ENCODE results near the gene R3HCC1L.

Gene R3HCC1L

GRCh38 chr10:98276311-98276710 is 141.9 kb downstream of the R3HCC1L start:
- DNase-seq (ENCODE audit: low read depth, low spot score) = no peak

DNA sequence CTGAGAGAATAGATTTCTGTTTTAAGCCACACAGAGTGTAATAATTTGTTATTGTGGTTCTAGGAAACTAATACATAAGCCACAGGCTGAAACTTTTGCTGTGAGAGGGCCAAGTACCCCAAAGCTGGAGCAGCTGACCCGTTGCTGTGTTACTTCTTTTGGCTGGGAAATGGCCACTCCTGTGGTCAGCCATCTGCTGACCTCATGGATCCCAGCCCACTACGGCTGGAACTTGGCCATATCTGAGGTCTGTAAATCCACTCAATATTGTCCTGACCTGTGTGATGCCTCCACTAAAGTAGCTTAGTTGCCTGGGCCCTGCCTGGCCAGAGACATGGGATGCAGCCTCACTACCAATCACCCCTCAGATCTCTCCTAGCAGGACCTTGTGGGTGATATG is 151.0 kb downstream of the R3HCC1L start:
- no peak for DNase-seq (ENCODE audit: low read depth, low spot score)

DNA sequence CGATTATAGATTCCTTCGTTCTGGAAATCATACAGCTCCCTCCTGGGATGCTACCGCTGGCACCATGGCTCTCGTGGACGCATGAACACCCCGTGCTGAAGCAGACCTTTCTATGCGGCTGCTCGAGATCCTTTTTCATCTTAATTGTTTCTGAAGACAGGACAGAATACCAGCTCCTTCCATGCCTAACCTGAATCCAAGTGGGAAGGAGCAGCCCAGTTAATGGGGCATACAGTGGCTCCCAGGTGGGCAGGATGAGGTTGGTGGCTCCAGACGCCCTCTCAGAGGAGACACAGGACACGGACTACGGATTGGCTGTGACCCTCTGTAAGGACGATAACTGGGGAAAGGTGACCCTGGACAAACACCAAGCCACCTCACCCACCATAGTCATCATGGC is 152.0 kb downstream of the R3HCC1L start:
- no peak for DNase-seq (ENCODE audit: low read depth, low spot score)

- no peak for DNase-seq (ENCODE audit: low read depth, low spot score)
Observed at GRCh38 chr10:98287321-98287720, 152.9 kb downstream of the R3HCC1L start.

GRCh38 chr10:98289802-98290209 is 155.3 kb downstream of the R3HCC1L start:
- DNase-seq (ENCODE audit: low read depth, low spot score) = no peak

DNA sequence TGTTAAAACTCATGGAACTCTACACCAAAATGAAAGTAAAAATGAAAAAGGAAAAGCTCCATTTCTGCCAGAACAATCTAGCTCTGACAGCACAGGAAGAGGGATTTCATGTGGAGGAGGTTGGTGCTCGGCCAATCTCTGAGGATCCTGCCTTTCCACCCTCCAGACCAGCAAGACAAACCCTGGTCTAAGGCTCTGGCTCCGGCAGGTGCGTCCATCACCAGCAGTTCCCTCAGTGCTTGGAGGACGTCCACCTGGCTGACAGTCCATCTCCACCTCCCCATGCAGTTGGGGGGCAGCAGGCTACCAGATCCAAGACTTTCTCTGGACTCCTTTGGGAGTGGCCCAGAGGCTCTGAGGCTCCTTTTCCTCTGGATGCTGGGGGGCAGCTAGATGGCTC is 158.5 kb downstream of the R3HCC1L start:
- no peak for DNase-seq (ENCODE audit: low read depth, low spot score)

GRCh38 chr10:98293550-98294269 is 159.3 kb downstream of the R3HCC1L start:
- DNase-seq (ENCODE audit: low read depth, low spot score) = no peak

DNA sequence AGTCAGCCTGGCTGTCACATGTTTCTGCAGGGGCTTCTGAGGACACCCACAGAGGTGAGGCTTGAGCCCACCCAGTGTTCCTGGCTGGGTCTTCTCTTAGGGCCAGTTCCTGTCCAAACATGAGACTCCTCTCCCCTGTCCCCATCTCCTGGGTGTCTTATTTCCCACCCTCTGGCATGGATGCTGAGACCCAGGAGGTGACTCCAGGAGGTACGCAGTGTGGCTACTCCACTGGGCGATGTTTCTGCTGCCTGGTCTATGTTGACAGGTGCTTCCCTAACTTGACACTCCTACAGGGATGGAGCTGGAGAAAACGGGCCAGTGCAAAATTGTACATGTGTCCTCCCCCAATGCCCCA is 159.8 kb downstream of the R3HCC1L start:
- no peak for DNase-seq (ENCODE audit: low read depth, low spot score)
